Stimulated activated CD4-positive, alpha-beta T cell treated with anti-CD3 and anti-CD28 coated beads, Interleukin-1b, Interleukin-23, amount 100 ng/mL, for 48 hours (primary cell): ENCODE data around the gene RGS8.
"Not testable (repeated sequence)": the region's sequence is repeated elsewhere in the genome, so short reads cannot be mapped to it uniquely, and the experiment has no call there.

Experiments used
- DNase-seq: peaks from one replicate; pipeline ENCODE4 v3.0.0-alpha.2; 2020

Gene RGS8

DNA sequence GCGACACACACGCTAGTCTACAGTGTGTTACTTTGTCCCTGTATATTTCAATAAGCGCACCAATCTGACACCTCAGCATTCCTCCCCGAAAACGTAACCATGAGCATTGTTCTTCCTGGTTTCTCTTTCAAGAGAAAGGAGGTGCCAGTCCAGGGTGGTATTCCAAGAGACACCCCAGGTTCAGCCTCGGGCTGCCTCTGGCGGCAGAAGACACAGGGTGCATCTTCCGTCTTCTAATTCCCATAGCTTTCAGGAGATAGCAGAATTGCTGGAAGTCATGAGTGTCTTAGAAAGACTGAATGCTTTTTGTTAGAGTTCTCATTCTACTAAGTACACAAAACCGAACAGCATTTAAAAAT, 15.9 kb upstream of the RGS8 start:
- DNase-seq, result no peak

- no peak for DNase-seq
Measured at GRCh38 chr1:182699393-182700350, 15.3 kb upstream of the RGS8 start.

GRCh38 chr1:182698971-182699370, 14.6 kb upstream of the RGS8 start:
- DNase-seq, result no peak

GRCh38 chr1:182693139-182693538, 8.8 kb upstream of the RGS8 start:
- DNase-seq, result not testable (repeated sequence)

- no peak for DNase-seq
Measured at GRCh38 chr1:182690886-182691443, 6.6 kb upstream of the RGS8 start.

DNA sequence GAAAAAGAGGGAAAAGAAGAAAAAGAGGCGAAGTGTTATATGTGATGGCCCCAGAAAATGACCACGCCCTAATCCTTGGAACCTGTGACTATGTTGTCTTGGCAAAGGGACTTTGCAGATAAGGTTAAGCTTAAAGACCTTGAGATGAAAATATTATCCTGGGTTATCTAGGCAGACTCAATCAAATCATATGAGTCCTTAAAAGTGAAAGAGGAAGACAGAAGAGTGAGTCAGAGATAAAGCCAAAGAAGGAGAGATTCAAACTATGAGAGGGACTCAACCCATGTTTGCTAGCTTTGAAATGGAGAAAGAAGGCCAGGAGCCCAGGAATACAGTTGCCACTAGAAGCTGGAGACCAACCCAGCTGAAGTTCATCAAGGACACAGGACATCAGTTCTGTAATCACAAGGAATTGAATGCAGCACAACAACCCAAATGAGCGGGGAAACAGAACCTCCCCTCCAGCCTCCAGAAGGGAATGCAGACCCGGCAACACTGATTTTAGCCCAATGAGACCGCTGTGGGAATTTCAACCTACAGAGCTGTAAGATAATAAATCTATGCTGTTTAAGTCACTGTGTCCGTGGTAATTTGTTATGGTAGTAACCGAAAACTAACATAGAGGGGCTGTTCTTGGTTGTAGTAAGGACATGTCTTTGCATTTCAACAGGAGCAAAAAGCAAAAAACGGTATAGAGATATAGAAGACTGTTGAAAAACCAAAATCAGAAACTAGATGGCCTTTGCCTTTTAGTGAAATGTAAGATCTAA, 4.2 kb upstream of the RGS8 start:
- no peak for DNase-seq

DNA sequence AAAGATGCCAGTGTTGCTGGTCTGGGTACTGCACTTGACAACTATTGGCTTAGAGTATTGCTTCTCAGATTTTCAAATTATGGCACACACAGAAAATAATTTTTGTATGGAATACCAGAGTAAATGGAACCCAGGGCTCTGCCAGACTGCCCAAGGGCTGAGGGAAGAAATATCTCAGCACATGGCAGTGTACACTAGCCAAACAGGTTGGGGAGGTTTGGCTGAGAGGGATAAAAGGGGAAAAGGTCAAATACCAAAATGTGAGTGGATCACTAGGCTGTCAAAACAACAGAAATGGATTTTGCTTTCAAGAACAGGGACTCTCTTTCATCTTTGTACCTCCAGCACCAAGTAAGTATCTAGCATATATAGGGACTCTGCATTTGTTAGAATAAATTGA, 3.0 kb upstream of the RGS8 start:
- DNase-seq, result no peak

GRCh38 chr1:182686446-182686845, 2.1 kb upstream of the RGS8 start:
- DNase-seq, result no peak

DNA sequence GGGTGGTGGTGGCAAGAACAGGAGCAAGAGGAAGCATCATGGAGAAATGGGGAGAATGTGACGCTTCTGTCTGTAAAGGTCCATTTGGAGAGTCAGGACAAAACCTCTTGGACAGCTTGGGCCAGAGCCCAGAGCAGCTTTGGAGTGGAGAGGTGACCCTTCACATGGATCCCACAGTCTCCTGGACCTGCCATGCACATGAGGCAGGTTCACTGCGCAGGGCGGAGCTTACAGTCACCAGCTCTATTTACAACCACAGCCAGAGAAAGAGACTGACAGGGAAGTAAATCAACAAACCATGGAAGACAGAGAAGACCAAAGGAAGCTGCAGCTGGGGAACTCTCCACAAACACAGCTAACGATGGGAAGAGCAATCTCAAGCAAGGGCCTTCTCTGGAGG, 828 bp upstream of the RGS8 start:
- no peak for DNase-seq

GRCh38 chr1:182682898-182683501, 1.4 kb downstream of the RGS8 start:
- DNase-seq, result no peak

DNA sequence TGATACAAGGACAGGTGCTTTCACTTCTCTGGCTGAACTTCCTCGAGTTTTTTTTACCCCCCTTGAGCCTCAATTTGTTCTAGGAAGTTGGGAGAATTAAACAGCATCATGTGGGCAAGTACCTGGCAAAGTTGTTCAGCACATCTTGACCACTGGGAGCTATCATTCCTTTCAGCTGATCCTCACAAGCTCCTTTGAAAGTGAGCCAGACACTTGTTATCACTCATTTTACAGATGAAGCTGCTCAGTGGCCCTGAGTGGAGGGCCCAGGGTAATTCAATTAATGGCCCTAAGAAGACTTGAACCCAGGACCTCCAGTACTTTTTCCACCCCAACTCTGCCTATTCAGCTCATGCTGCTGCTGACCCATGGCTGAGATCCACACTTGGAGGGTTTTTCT, 2.0 kb downstream of the RGS8 start:
- no peak for DNase-seq

GRCh38 chr1:182681568-182681912, 2.8 kb downstream of the RGS8 start:
- no peak for DNase-seq

GRCh38 chr1:182680901-182681567, 3.4 kb downstream of the RGS8 start:
- DNase-seq, result no peak

GRCh38 chr1:182680408-182680807, 4.0 kb downstream of the RGS8 start:
- DNase-seq, result no peak

- DNase-seq, result no peak
Measured at GRCh38 chr1:182679684-182680083, 4.7 kb downstream of the RGS8 start.

DNA sequence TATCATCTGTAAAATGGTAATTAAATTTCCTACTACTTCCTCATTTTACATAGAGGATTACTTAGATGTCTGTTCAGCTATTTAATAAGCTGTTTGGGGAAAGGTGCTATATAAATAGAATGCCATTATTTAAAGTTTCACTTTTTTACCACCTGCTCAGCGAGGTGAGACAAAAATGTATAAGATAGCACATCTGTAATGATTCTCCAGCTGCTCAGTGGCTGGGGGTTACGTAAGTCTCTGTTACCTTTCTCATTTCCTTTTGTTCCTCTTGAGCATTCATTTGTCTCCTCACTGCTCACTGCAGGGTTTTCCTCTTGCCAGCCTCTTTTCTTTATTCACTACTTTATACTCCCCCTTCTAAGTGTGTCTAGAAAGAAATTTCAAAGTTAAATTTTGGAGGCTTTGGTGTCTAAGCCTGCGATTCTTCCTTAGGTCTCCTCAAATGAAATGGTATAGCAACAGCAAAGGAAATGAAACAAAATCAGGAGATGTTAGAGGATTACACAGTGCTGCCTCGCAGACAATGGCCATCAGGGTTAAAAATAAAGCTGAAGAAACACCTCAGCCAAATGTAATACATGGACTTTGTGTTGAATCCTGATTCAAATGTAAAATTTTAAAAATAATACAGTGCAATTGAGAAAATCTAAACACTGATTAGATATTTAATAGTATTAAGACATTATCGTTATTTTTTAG, 6.8 kb downstream of the RGS8 start:
- no peak for DNase-seq

GRCh38 chr1:182676274-182676673, 8.1 kb downstream of the RGS8 start:
- DNase-seq, result no peak

DNA sequence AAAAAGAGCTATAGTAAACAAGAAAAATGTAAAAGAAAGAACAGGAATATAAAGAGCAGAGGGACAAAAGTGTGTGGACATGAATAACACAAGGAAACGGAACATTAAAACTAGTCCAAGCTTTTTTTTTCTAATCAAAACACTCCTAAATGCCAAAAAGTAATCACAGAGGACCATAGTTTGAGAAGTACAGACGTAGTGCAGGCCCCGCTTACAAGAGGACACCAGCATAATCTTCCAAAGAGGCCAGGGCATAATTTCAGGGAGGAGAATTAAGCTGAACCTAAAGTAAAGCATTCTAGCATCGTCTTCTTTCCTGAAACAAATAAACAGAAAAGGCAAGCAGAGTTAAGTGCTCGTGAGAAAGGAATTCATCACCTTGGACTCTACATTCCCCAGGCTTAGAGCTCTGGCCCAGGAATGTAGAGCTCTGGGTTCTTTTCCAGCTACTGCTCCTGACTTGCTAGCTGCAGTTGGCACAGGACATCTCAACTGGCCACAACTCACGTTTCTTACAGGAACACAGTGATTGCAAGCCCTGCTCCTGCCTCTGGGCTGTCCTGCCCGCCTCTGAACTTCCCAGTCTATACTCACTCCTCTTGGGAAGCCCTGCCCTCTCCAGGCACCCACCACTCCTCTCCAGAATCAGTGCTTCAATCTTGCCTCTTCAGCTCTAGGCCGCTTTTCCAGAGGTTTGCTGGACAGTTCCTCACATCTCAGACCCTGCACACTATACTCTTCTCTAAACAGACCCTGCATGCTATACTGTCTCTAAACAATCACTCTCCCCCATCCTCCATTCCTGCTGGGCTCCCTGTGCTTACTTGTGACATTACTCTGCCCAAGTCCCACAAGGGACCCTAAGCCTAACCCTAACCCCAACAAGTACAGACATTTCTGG, 9.8 kb downstream of the RGS8 start:
- DNase-seq, result no peak

DNA sequence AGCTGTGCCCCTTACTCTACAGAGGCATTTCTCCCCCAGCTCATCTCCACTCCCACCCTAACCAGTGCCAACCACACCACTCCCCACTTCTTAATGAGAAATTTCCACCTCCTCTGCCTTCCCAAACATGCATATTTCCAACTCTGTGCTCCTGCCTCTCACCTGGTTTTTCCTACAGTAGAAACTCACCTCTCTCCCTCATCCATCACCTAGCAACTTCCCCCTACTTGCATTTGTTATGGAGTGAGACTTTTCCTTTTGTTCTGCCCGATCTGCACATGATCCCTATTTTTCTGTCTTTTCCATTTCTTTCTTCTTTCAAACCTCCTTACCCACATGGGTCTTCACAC, 11.9 kb downstream of the RGS8 start:
- DNase-seq, result no peak

GRCh38 chr1:182671750-182672486, 12.5 kb downstream of the RGS8 start:
- DNase-seq, result no peak
